Epithelial cell of esophagus (primary cell): ENCODE measurements around the gene NAIF1.

Experiments used
- DNase-seq: peaks from one replicate; pipeline ENCODE4 v3.0.0; 2010; ENCODE audit warnings: low read depth
- H3K4me3 ChIP-seq: 2 replicates; pipeline ENCODE4 v1.5.1; 2011; ENCODE audit warnings: mild to moderate bottlenecking, low read length, control low read depth
- CTCF ChIP-seq: IDR thresholded peaks from 2 replicates; pipeline ENCODE4 v1.5.1; 2011; ENCODE audit warnings: low read depth, mild to moderate bottlenecking, low read length, control low read depth, inconsistent platforms; ENCODE audit not compliant: insufficient read depth; ENCODE audit errors: missing control alignments

Gene NAIF1

GRCh38 chr9:128068386-128069205 is 1.5 kb upstream of the NAIF1 start:
- TF ChIP-seq CTCF = no peak
- no peak for DNase-seq

GRCh38 chr9:128067645-128068385 is 695 bp upstream of the NAIF1 start, which contains the start of gene SLC25A25:
TSS of gene SLC25A25 (plus strand) at chr9:128068232. CDS start at chr9:128068320, 88 bp downstream.
- DNase-seq = peak; percentile 99
- no peak for TF ChIP-seq CTCF
- H3K4me3 ChIP-seq = peak within 1 kb of the TSS; percentile 87

More at GRCh38 chr9:128068386-128069205, 1.5 kb upstream of the NAIF1 start:
- H3K4me3 ChIP-seq = peak overlapping the region; percentile 67

GRCh38 chr9:128065907-128066712 is 1.0 kb downstream of the NAIF1 start:
- H3K4me3 ChIP-seq = peak overlapping the region; percentile 66
- DNase-seq = no peak
- no peak for TF ChIP-seq CTCF

- DNase-seq = no peak
- H3K4me3 ChIP-seq = no peak overlapping the region
- TF ChIP-seq CTCF = no peak
Observed at GRCh38 chr9:128062846-128063831, 4.0 kb downstream of the NAIF1 start.

GRCh38 chr9:128062279-128062678 is 4.8 kb downstream of the NAIF1 start:
- DNase-seq = no peak
- TF ChIP-seq CTCF = no peak
- H3K4me3 ChIP-seq = no peak overlapping the region
